Keratinocyte (primary cell): ENCODE data around the gene PAAF1.
"Not testable (repeated sequence)": the region's sequence is repeated elsewhere in the genome, so short reads cannot be mapped to it uniquely, and the experiment has no call there.

Experiments
- EZH2 ChIP-seq: IDR thresholded peaks from one replicate; pipeline ENCODE4 v1.6.1; 2012; ENCODE audit warnings: inconsistent platforms, mild to moderate bottlenecking, low read length, moderate library complexity
- TF ChIP-seq, protein P1 (sequence below), 3 experiments: IDR thresholded peaks in 1 of 3; conservative IDR thresholded peaks in 1 of 3; optimal IDR thresholded peaks in 1 of 3; 2 replicates in 2 of 3; 3 replicates in 1 of 3; pipeline versions ENCODE3 to v1.5.1; 2011; ENCODE audit warnings: low read length in 3 of 3, mild to moderate bottlenecking in 3 of 3, moderate library complexity in 2 of 3, control low read depth in 1 of 3, inconsistent platforms in 1 of 3; ENCODE audit not compliant: insufficient read depth in 2 of 3; ENCODE audit errors: extremely low read depth in 1 of 3

DNA sequence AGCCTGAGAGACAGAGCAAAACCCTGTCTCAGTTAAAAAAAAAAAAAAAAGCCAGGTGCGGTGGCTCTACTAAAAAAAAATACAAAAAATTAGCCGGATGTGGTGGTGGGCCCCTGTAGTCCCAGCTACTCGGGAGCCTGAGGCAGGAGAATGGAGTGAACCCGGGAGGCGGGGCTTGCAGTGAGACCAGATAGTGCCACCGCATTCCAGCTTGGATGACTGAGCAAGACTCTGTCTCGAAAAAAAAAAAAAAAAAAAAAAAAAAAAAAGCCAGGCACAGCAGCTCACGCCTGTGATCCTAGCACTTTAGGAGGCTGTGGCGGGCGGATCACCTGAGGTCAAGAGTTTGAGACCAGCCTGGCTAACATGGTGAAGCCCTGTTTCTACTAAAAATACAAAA, 3.6 kb downstream of the PAAF1 start:
- TF ChIP-seq, protein P1, sequence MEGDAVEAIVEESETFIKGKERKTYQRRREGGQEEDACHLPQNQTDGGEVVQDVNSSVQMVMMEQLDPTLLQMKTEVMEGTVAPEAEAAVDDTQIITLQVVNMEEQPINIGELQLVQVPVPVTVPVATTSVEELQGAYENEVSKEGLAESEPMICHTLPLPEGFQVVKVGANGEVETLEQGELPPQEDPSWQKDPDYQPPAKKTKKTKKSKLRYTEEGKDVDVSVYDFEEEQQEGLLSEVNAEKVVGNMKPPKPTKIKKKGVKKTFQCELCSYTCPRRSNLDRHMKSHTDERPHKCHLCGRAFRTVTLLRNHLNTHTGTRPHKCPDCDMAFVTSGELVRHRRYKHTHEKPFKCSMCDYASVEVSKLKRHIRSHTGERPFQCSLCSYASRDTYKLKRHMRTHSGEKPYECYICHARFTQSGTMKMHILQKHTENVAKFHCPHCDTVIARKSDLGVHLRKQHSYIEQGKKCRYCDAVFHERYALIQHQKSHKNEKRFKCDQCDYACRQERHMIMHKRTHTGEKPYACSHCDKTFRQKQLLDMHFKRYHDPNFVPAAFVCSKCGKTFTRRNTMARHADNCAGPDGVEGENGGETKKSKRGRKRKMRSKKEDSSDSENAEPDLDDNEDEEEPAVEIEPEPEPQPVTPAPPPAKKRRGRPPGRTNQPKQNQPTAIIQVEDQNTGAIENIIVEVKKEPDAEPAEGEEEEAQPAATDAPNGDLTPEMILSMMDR (optimal IDR thresholded peaks at IDR 0.05 in 1 of 3, IDR thresholded peaks at IDR 0.05 in 1 of 3, conservative IDR thresholded peaks at IDR 0.05 in 1 of 3; ENCODE audit: extremely low read depth in 1 of 3, insufficient read depth in 2 of 3, low read length in 3 of 3), result not testable (repeated sequence)
- TF ChIP-seq EZH2, result not testable (repeated sequence)
